Stimulated activated CD8-positive, alpha-beta memory T cell treated with anti-CD3 and anti-CD28 coated beads, Interleukin-12 subunit alpha, Interleukin-12 subunit beta, amount 100 ng/mL, for 24 hours (primary cell): ENCODE data around the gene KCNG2.

Experiments
- DNase-seq: peaks from one replicate; pipeline ENCODE4 v3.0.0-alpha.2; 2020; ENCODE audit errors: extremely low read depth

KCNG2 gene

DNA sequence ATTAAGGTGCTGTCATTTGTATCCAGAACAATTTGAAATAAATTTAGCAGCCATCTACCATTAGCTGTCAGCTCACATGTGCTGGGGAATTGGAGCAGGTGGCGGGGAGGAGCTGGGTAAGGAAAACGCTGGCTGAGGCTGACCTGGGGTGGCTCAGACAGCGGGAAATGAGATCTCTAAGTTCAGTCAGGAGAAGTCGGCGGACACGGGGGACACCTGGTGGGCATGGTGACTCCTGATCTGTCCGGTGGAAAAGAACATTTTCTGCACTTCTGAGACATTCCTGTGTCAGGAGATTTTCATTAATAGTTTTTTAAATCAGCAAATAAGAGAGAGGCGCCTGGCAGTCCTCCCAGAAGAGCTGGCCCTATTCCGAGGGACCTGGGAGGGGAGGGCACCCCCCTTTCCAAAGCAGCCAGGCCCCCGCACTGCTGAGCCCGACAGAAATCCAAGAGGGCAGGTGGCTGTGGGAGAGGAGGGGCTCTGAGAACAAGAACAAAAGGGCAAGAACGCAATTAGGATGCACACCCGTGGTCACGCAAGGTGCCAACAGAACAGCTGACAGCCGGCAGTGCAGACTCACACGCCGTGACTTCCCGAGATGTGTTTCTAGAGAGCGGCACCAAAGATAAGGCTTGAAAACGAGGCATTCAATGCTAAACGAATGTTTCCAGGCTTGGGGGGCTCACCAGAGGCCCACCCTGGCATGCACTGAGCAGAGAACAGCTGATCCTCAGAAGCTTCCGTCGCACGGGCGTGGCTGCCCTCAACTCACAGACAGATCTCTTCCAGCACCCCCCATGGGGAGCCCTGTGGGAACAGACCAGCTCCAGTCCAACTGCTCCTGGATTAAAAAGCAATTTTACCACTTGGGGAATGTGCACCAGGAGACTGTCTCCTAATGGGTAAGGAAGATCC, 127.3 kb downstream of the KCNG2 start:
- no peak for DNase-seq

DNA sequence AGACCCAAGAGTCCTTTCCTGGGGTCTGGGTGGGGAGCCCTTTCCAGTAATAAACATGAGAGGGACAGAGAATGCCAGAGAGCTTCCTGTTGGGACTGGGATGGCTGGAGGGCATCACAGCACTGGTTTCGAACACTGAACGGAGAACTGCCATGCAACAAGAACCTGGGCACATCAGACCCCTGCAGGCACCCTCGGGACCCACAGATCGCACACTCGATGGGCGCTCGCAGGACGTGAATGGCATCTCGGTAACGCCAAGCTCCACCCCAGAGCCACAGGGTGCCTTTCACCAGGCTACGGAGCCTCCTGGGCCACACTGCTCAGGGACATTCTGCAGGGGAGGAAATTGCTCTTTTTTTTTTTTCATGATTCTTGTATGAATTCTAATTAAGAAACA, 128.6 kb downstream of the KCNG2 start:
- no peak for DNase-seq

DNA sequence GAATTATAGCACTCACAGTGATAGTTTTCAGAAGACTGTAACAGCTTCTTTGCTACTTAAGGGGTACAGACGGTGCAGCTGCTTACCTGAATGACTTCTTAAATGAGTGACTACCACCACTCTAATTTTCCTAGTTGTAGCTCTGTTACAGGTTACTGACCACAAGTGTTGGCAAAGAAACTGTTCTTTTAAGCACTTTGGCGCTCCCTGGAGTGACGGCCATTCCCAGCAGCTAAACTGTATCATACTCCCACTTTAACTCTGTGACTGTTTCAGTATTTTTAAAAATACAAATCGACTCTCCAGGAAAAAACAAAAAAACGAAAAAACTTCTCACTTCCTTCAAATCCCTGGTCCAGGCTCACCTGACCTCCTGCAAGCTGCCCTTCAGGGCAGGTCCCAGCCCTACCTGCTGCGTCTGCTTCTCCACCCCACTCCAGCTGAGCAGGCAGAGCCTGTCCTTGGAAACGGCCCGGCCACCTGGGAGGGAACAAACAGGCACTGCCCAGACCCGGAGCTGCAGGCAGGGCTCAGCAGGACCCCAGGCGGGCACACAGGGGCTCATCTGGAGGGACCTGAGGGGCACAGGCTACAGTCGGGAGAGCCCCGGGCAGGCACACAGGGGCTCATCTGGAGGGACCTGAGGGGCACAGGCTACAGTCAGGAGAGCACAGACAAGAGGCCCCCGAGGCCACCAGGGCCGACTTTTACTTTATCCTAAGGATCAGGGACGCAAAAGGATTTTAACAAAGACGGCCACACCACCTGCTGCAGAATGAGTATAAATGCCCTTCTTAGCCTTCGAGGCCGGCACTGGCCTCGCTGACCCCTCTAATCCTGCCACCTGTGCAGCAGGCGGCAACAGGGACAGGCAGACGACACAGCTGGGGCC, 129.2 kb downstream of the KCNG2 start:
- no peak for DNase-seq

DNA sequence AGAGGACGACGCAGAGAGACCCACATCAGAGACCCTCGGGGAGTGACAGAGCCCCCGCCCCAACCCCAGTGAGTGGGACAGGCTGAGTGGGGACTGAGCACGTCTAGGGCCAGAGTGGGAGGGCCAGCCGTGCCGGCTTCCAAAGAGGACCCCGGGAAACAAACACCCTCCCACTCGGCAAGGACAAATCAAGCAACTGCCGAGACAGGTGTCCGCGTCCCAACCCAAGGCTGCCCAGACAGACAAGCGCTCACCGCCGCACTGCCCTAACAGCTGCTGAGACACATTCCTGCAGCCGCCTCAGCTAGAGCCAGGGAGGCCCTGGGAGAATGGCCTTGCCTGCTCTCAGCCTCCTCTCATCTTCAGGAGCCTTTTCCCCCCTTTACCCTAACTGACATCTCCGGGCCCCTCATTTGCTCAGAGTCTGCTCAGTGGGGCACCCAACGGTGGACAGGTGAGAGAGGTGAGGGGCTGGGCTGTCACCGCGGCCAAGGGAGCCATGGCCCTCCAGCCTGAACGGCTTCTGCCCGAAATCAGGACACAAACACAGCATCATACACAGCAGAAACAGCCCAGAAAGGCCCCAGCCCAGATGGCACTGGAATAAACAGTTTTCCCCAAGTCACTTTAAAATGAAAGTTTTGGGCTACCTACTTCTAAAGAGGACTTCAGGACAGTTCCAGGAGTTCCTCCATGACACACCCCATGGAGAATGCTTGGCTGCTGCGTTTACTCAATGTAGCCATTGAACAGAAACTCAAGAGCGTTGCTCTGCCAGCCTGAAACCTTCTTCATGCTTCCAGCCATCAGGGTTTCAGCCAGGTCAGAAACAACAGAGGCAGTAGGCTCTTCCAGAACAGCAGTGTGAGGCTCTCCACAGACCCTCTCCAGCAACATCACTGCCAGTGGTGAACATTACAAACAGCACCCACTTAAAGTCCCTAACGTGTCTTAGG, 130.1 kb downstream of the KCNG2 start:
- no peak for DNase-seq

DNA sequence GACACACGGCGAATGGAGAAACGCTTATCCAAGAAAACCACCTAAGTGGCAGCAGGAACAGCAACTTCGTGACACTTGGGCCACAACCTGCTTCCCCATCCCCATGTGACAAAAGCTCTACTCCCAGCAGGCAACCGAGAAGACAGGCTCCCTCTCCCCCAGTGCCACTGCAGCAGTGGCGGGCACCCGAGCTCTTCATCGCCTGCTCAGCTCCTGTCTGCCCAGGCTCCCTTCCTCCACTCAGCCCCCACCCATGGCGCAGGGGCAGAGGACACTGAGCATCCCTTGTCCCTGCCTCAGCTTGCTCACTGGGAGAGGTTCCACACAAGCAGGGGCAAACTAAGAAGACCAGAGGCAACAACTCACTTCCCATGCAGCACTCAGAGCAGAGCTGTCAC, 130.8 kb downstream of the KCNG2 start:
- no peak for DNase-seq

DNA sequence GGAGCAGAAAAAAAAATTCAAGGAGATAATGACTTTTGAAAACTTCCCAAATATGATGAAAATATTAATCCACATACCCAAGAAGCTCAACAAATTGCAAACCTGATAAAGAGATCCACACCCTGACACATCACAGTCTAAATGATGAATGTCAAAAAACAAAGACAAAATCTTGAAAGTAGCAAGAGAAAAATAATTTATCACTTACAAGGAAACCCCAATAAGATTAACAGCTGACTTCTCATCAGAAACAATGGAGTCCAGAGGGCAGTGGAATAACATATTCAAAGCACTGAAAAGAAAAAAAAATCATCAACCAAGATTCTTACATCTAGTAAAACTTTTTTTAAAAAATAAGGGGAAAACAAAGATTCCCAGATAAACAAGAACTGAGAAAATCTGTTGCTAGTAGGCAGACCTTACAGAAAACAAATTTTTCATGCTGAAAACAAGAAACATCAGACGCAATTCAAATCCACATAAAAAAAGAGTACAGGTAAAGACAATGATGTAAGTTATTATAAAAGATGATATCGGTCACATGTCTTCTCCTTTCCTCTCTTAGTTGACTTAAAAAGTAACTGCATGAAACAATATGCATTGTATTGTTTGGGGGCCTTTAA, 132.4 kb downstream of the KCNG2 start:
- DNase-seq, result no peak

DNA sequence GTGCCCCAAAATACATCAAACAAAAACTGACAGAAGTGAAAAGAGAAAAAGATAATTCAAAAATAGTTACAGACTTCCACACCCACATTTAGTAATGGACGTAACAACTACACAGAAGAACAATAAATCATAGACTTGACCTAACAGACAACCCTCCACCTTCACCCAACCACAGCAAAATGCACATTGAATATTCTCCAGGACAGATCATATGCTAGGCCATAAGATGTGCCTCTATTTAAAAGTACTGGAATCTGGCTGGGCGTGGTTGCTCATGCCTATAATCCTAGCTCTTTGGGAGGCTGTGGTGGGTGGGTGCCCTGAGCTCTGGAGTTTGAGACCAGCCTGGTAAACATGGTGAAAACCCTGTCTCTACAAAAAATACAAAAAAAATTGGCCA, 133.7 kb downstream of the KCNG2 start:
- no peak for DNase-seq

DNA sequence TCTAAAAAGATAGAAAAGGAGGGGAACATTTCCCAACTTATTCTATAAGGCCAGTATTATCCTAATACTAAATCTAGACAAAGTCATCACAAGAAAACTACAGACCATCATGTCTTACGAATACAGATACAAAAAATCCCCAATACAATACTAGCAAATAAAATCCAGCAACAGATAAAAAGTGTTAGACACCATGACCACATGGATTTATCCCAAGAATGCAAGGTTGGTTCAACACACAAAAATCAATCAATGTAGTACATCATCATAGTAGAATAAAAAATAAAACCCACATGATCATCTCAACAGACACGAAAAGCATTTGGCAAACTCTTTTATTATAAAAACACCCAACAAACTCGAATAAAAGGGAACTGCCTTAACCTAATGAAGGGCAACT, 135.2 kb downstream of the KCNG2 start:
- DNase-seq, result no peak

DNA sequence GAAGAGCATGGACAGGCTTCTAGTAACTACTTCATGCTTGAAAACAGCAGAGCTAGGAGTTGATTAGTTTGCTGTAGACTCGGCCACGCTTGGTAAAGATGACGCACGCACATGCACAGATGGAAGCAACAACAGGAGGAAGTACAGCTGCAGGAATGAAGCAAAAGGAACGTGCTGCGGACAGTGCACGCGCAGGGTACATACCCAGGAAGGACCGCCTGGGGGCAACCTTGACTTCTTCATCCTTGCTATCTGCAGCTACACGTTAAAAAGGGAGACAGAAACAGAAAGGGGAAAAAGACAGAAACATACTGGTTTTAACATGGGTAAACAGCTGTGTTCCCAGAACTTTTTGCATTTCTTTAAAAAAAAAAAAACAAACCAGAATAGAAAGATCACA, 136.0 kb downstream of the KCNG2 start:
- DNase-seq, result no peak

DNA sequence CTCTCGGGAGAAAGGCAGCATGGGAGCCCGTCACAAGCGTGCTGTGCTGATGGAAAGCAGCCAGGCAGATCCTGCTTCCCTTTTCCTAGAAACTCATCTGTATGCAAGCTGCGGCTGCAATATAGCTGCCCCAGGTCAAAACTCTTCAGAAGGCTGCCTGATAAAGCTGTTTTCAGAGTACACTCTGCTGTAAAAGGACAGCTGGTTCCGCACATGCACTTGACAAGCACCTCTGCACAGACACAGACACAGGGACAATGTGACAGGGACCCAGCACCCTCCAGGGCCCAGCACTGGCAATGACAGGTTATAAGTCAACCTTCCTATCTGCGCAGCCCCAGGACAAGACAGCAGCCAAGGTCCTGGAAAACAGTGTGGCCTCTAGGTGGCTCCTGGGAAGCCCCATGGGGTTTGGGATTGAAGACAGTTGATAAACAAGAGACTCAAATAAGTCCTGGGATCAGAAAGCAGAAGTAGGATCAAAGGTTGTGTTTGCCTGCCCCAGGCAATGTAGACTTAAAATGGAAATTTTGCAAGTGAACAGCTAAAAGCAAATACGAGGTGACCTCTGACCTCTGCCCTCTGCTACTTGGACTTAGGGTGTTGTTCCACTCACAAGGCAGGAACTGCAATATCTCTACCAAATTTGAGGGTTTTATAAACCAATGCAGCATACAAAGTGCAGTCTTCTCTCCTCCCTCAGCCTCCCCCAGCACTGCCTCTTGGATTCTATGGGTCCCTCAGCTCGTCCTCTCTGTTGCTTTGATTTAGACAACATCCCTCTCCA, 136.8 kb downstream of the KCNG2 start:
- DNase-seq, result no peak

DNA sequence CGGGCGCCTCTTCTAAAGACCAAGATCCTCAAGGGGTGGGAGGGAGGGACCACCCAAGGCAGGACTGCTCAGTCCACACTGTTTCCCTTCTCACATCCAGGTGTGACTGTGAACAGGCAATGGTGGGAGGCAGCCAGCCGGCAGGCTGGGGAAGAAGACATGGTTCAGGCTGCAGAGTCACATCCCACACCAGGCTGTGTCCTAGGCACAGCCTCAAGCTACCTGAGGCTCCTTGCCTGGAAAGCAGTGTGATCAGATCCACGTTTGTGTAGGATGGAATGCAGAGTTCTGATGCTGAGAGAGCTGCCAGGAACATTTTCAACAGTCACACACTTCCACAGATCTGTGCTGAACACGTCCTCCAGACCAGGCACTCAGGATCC, 137.4 kb downstream of the KCNG2 start:
- no peak for DNase-seq

DNA sequence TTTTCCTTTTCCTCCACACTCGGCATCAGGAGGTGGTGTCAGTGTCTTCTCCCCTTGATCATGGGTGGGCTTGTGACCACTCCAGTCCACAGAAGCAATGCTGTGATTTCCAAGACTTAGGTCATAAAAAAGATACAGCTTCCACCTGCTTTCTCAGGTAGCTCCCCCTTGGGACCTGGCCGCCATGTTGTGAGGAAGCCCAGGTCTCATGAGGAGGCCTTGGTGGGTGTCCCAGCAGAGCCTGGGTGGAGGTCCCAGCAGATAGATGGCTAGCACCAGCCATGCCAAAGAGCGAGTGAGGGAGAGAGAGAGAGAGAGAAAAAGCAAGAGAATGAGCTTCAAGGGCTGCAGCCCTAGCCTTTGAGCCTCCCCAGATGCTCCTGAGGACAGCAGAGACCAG, 137.8 kb downstream of the KCNG2 start:
- no peak for DNase-seq

DNA sequence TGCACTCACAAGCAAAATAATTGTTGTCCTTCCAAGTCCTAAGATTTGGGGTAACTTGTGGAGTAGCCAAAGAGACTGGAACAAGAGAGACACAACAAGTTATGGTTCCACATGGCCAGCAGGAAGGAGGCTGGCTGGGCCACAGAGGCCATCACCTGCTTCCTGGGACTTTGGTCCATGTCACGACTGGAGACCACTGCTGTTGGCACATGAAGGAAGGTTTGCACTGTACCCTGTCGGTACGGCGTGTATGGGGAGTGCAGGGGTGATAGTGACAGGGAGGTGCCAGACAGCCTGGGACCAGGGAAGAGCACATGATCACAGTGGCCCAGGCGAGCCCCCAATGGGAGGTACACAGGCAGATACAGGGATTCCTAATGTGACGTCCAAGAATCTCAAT, 138.2 kb downstream of the KCNG2 start:
- no peak for DNase-seq

DNA sequence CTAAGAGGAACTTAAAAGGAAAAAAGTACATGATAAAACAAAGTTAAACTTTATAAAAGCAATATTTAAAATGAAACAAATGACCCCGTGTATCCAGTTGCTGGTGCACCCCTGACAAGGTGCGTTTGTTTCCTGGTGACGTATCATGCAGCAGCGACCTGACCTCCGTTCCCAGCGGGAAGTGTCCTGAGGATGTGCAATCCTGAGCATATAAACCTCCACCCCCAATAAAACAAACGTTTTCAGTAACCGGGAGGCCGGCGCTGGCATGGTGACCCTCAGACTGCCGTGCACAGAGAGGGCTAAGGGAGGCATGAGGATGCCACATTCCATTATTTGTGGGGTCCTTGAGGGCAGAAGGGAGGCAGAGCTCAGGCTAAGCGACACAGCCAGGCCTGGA, 138.9 kb downstream of the KCNG2 start:
- DNase-seq, result no peak

DNA sequence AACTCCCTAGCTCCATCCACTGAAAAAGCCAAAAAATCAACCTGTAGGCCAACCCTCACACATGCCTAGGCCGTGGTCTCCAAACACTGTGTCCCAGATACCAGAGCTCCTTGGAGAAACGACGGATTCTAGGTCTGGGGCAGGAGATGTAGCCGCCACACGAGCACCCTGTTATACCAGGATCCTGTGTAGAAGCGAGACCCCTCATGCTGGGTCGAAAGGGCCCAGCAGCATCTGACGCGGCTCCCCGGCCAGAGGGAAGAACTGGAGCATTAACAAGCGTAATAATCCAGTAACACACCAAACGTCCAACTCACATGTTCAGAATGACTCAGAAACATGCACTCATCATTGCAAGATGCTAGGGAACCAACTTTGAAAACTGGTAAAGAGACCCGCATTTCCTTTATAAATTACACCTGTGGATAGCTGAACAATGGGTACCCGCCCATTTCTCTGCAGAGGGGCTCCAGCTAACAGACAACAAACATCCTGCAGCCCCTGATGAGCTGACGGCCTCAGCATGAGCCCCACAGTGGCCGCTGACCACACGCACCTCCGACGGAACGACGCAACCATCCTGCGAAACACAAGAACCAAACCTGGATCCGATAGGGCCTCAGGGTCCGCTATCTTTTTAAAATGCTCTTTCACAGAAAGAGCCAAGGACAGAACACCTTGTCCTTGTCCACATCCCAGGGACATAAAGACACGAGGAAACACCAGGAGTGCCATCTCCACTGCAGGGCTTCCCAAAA, 139.5 kb downstream of the KCNG2 start:
- no peak for DNase-seq

DNA sequence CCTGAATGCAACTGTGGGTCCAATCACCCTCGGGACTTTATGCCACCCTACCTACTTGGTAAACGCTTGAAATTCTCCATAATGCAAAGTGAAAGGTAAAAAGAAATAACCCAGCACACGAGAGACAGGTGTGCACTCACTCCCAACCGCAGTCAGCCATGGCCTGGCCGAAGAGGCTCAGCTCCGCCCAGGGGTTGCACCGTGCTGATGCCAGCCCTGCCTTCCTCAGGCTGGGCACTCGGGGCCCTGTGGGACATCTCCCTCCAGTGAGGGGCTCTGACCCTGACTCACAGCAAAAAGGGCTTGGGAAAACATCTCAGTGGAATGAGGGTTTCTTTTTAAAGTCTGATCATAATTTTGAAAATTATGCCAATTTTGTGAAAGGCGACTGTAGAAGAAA, 140.5 kb downstream of the KCNG2 start:
- no peak for DNase-seq

DNA sequence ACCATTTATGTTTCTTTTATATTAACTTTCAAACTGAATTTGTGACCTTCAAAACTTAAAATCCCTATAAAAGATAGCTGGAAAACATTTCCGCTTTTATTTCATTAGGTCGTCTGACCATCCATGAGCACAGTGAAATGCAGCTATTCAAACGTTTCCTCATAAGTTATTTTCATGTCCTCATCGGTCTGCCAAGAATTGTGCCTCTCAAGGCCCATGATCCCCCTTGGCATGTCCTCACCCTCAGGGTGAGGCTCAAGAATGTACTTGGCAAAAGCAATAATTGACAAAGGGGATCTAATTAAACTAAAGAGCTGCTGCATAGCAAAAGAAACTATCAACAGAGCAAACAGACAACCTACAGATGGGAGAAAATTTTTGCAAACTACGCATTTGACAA, 141.4 kb downstream of the KCNG2 start:
- no peak for DNase-seq

DNA sequence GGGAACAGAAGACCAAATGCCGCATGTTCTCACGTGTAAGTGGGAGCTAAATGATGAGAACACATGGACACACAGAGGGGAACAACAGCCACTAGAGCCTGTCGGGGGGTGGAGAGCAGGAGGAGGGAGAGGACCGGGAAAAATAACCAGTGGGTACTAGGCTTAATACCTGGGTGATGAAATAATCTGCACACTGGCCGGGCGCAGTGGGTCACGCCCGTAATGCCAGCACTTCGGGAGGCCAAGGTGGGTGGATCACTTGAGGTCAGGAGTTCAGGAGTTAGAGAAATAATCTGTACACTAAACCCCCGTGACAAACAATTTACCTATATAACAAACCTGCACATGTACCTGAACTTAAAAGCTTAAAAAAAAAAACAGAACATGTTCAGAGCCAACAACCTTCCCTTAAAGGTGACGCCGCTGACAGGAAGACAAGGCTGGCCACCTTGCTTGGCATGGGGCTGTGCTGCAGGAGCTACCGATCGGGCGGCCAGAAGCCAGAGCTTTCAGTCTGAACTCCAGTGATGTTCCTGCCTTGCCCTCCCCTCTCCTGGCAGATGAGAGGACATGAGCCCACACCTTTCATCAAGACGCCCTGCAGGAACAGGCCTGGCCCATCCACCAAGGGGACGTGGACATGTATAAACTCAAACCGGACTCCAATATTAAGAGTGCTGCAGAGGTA, 142.5 kb downstream of the KCNG2 start:
- no peak for DNase-seq

DNA sequence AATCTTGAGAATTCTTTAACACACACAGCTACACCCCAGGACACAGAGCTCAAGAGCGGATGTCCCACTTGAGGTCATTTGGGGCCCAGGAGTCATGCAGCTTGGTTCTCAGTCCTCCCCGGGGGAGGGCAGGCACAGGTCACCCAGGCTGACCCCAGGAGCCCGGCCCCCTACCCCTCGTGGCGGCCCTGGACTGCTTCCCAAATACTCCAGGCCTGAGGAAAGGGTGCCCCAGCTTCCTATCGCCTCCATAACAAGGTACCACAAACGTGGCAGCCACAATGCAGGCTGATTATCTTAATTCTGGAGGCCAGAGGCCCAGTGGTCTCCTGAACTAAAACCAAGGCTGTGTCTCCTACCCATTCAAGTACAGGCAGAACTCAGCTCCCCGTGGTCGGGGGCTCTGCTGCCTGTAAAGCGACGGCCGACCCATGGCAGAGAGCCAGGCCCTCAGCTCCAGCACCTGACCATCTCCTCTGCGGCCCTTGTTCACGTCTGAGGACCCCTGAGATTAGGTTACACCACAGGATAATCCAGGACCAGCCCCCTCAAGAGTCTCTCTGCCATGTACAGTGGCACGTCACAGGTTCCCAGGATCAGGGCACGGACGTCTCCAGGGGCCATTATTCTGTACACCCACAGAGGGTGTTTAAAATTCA, 143.2 kb downstream of the KCNG2 start:
- no peak for DNase-seq
